Measurements from ENCODE around the gene PTMS.

The PTMS gene

GRCh38 chr12:6768437-6768914 is 2.3 kb downstream of the PTMS start:
- POLR2A ChIA-PET, result interaction anchor here (1.0 to 8.6 kb wide), 6 partner anchors 9 to 59 kb away, joined by 3 to 148 read pairs (median 24); partner anchors contain the start of genes COPS7A, GPR162 and MLF2
- DNase-seq (ENCODE audit: extremely low spot score), result no peak
- TF ChIP-seq SP1 (IDR thresholded peaks at IDR 0.05) (no peak), FOXK2 (IDR thresholded peaks at IDR 0.05) (no peak), ZNF384 (IDR thresholded peaks at IDR 0.05) (no peak), BHLHE40 (IDR thresholded peaks at IDR 0.05; ENCODE audit: borderline replicate concordance) (no peak), L3MBTL2 (conservative IDR thresholded peaks at IDR 0.05) (no peak)
- CTCF ChIA-PET, result interaction anchor here (2.1 to 4.1 kb wide), 2 partner anchors 15 kb away, joined by 15 to 38 read pairs; partner anchors contain the start of gene MLF2

DNA sequence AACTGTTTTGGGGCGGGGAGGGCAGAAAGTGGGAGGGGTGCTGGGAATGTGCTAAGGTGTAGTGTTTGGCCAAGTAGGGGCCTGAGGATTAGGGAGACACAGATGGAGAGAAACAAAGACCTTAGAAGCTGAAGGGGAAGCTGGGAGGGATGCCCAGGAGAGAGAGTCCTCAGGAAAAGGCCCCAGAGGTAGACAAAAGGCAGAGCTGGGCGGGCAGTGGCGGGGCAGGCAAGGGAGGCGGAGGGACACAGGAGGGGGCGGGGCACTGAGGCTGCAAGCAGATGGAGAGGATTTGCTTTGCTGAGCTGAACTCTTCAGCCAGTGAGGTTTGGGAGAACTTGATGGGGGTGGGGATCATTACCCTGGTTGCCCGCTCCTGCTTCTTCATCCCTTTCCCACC is 2.8 kb downstream of the PTMS start:
- TF ChIP-seq FOXA1 (IDR thresholded peaks at IDR 0.05), result no peak
- TF ChIP-seq ARNT (IDR thresholded peaks at IDR 0.05), result no peak
- TF ChIP-seq CTBP1 (IDR thresholded peaks at IDR 0.05; ENCODE audit: borderline replicate concordance), result no peak
- CTCF ChIA-PET, result interaction anchor here (2.1 kb wide), 1 partner anchor 15 kb away, joined by 15 read pairs; the partner anchor contains the start of gene MLF2
- POLR2A ChIA-PET, result interaction anchor here (1.0 to 8.6 kb wide), 4 partner anchors 16 to 80 kb away, joined by 4 to 148 read pairs (median 27); partner anchors contain the start of genes COPS7A, GPR162, MLF2 and ZNF384

GRCh38 chr12:6769666-6770065 is 3.5 kb downstream of the PTMS start:
- POLR2A ChIA-PET, result interaction anchor here (1.0 to 8.6 kb wide), 4 partner anchors 16 to 81 kb away, joined by 4 to 148 read pairs (median 27); partner anchors contain the start of genes COPS7A, GPR162, MLF2 and ZNF384
- TF ChIP-seq SP1 (IDR thresholded peaks at IDR 0.05) (no peak), TARDBP (IDR thresholded peaks at IDR 0.05) (no peak), FOXA1 (IDR thresholded peaks at IDR 0.05) (no peak), NFRKB (IDR thresholded peaks at IDR 0.05) (no peak), FOXK2 (IDR thresholded peaks at IDR 0.05) (no peak), FOXM1 (IDR thresholded peaks at IDR 0.05; ENCODE audit: borderline replicate concordance) (no peak), SUZ12 (IDR thresholded peaks at IDR 0.05) (no peak), ARNT (IDR thresholded peaks at IDR 0.05) (no peak)
- TF ChIP-seq, protein P1, sequence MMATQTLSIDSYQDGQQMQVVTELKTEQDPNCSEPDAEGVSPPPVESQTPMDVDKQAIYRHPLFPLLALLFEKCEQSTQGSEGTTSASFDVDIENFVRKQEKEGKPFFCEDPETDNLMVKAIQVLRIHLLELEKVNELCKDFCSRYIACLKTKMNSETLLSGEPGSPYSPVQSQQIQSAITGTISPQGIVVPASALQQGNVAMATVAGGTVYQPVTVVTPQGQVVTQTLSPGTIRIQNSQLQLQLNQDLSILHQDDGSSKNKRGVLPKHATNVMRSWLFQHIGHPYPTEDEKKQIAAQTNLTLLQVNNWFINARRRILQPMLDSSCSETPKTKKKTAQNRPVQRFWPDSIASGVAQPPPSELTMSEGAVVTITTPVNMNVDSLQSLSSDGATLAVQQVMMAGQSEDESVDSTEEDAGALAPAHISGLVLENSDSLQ (IDR thresholded peaks at IDR 0.05), result no peak
- DNase-seq (ENCODE audit: extremely low spot score), result no peak
- CTCF ChIA-PET, result interaction anchor here (2.1 kb wide), 1 partner anchor 16 kb away, joined by 15 read pairs; the partner anchor contains the start of gene MLF2

More for the DNA sequence above, 2.8 kb downstream of the PTMS start:
- DNase-seq (ENCODE audit: extremely low spot score), result no peak

GRCh38 chr12:6770094-6770493 is 3.9 kb downstream of the PTMS start:
- DNase-seq (ENCODE audit: extremely low spot score), result no peak
- POLR2A ChIA-PET, result interaction anchor here (1.4 to 8.6 kb wide), 3 partner anchors 17 to 81 kb away, joined by 8 to 148 read pairs (median 46); partner anchors contain the start of genes GPR162, MLF2 and ZNF384
- no peak for TF ChIP-seq ELF4 (IDR thresholded peaks at IDR 0.05)
- no peak for TF ChIP-seq L3MBTL2 (conservative IDR thresholded peaks at IDR 0.05)
- no peak for TF ChIP-seq SUZ12 (IDR thresholded peaks at IDR 0.05)
- no peak for TF ChIP-seq SP1 (IDR thresholded peaks at IDR 0.05)
- CTCF ChIA-PET, result interaction anchor here (2.1 kb wide), 1 partner anchor 17 kb away, joined by 15 read pairs; the partner anchor contains the start of gene MLF2

DNA sequence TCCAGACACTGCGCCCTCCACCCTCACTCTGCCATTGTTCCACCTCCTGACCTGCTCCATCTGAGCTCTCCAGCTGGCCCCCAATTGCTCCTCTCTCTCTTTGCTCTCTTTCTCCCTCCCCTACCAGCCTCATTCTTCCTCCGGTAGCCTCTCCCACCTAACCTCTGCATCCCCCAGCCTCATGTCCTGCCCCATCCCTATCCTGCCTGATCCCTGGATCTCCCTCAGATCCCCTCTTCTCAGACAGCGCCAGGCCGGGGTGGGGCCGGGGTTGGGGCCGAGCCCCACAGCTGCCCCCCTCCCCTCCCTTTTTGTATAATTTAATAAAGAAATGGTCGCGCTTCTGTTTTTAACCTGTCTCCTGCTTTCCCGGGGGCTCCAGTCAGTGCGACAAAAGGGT is 4.4 kb downstream of the PTMS start:
- ChIA-PET POLR2A (interaction anchor here (5.8 to 8.6 kb wide), 2 partner anchors 17 to 52 kb away, joined by 46 to 148 read pairs; partner anchors contain the start of genes GPR162 and MLF2), CTCF (interaction anchor here (0.7 to 2.1 kb wide), 3 partner anchors 17 to 61 kb away, joined by 3 to 15 read pairs (median 6); partner anchors contain the start of gene MLF2)
- TF ChIP-seq BHLHE40 (IDR thresholded peaks at IDR 0.05; ENCODE audit: borderline replicate concordance) (no peak), LEF1 (IDR thresholded peaks at IDR 0.05; ENCODE audit: borderline replicate concordance) (no peak), FOXA1 (IDR thresholded peaks at IDR 0.05) (no peak), TARDBP (IDR thresholded peaks at IDR 0.05) (no peak), L3MBTL2 (conservative IDR thresholded peaks at IDR 0.05) (no peak), SP1 (IDR thresholded peaks at IDR 0.05) (no peak), ELF4 (IDR thresholded peaks at IDR 0.05) (no peak), ZNF384 (IDR thresholded peaks at IDR 0.05) (no peak), SUZ12 (IDR thresholded peaks at IDR 0.05) (no peak)
- TF ChIP-seq, protein P1 (IDR thresholded peaks at IDR 0.05), result no peak
- DNase-seq (ENCODE audit: extremely low spot score), result no peak

DNA sequence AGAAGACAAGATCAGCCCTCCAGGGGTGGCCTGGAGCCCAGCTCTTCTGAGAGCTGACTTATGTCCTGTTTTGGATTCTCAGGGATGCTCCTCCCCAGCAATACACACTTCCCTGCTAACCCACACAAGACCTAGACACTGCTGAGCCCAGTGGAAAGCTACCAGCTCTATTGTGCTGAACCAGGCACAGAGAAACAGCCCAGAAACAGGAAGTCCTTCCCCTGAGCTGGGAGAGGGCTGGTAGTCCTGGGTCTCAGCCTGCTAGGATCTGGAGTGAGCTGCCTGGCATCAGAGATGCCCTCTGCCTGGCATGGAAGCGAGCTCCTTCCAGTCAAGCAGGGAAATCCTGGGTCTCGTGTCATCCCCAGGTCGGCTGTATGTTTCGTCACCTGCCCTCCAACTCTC is 4.9 kb downstream of the PTMS start:
- POLR2A ChIA-PET, result interaction anchor here (1.1 to 8.6 kb wide), 2 partner anchors 18 to 47 kb away, joined by 3 to 148 read pairs; partner anchors contain the start of genes COPS7A and MLF2
- DNase-seq (ENCODE audit: extremely low spot score), result no peak
- CTCF ChIA-PET, result interaction anchor here (0.6 to 1.8 kb wide), 3 partner anchors 18 to 99 kb away, joined by 3 to 6 read pairs (median 5); partner anchors contain the start of gene MLF2
- TF ChIP-seq NFRKB (IDR thresholded peaks at IDR 0.05) (no peak), SP1 (IDR thresholded peaks at IDR 0.05) (no peak), FOXM1 (IDR thresholded peaks at IDR 0.05; ENCODE audit: borderline replicate concordance) (no peak), FOXA1 (IDR thresholded peaks at IDR 0.05) (no peak), L3MBTL2 (conservative IDR thresholded peaks at IDR 0.05) (no peak), TARDBP (IDR thresholded peaks at IDR 0.05) (no peak), ELF4 (IDR thresholded peaks at IDR 0.05) (no peak), FOXK2 (IDR thresholded peaks at IDR 0.05) (no peak), CTBP1 (IDR thresholded peaks at IDR 0.05; ENCODE audit: borderline replicate concordance) (no peak), ARNT (IDR thresholded peaks at IDR 0.05) (no peak), BHLHE40 (IDR thresholded peaks at IDR 0.05; ENCODE audit: borderline replicate concordance) (no peak), ZNF384 (IDR thresholded peaks at IDR 0.05) (no peak), SUZ12 (IDR thresholded peaks at IDR 0.05) (no peak), HDGF (IDR thresholded peaks at IDR 0.05; ENCODE audit: borderline replicate concordance) (no peak), LEF1 (IDR thresholded peaks at IDR 0.05; ENCODE audit: borderline replicate concordance) (no peak)
- TF ChIP-seq, protein P1 (IDR thresholded peaks at IDR 0.05), result no peak

All from HEK293T (cell line).